ENCODE results near the gene GNB3.

GRCh38 chr12:6888360-6888759, 47.6 kb downstream of the GNB3 start:
- TF ChIP-seq MXI1 (IDR thresholded peaks at IDR 0.05; ENCODE audit: borderline replicate concordance, low read depth, low read length) = no peak
- TF ChIP-seq, protein P1, sequence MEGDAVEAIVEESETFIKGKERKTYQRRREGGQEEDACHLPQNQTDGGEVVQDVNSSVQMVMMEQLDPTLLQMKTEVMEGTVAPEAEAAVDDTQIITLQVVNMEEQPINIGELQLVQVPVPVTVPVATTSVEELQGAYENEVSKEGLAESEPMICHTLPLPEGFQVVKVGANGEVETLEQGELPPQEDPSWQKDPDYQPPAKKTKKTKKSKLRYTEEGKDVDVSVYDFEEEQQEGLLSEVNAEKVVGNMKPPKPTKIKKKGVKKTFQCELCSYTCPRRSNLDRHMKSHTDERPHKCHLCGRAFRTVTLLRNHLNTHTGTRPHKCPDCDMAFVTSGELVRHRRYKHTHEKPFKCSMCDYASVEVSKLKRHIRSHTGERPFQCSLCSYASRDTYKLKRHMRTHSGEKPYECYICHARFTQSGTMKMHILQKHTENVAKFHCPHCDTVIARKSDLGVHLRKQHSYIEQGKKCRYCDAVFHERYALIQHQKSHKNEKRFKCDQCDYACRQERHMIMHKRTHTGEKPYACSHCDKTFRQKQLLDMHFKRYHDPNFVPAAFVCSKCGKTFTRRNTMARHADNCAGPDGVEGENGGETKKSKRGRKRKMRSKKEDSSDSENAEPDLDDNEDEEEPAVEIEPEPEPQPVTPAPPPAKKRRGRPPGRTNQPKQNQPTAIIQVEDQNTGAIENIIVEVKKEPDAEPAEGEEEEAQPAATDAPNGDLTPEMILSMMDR (conservative IDR thresholded peaks at IDR 0.05; ENCODE audit: low read depth, low read length) = no peak
- TF ChIP-seq MAFK (IDR thresholded peaks at IDR 0.05; ENCODE audit: low read depth, low read length) = peak; percentile 80
- no peak for TF ChIP-seq CEBPB (IDR thresholded peaks at IDR 0.05; ENCODE audit: low read depth, low read length)
- no peak for TF ChIP-seq RAD21 (IDR thresholded peaks at IDR 0.05; ENCODE audit: low read length)
- TF ChIP-seq POLR2A (IDR thresholded peaks at IDR 0.05; ENCODE audit: low read depth, low read length) = no peak
- TF ChIP-seq CHD1 (IDR thresholded peaks at IDR 0.05; ENCODE audit: low read depth, low read length) = no peak
- TF ChIP-seq, protein P2, sequence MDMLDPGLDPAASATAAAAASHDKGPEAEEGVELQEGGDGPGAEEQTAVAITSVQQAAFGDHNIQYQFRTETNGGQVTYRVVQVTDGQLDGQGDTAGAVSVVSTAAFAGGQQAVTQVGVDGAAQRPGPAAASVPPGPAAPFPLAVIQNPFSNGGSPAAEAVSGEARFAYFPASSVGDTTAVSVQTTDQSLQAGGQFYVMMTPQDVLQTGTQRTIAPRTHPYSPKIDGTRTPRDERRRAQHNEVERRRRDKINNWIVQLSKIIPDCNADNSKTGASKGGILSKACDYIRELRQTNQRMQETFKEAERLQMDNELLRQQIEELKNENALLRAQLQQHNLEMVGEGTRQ (IDR thresholded peaks at IDR 0.05; ENCODE audit: low read depth, low read length) = no peak
- TF ChIP-seq SMC3 (IDR thresholded peaks at IDR 0.05; ENCODE audit: low read depth, low read length) = no peak
- no peak for TF ChIP-seq MAZ (IDR thresholded peaks at IDR 0.05; ENCODE audit: borderline replicate concordance, low read depth, low read length)
- TF ChIP-seq, protein P3, sequence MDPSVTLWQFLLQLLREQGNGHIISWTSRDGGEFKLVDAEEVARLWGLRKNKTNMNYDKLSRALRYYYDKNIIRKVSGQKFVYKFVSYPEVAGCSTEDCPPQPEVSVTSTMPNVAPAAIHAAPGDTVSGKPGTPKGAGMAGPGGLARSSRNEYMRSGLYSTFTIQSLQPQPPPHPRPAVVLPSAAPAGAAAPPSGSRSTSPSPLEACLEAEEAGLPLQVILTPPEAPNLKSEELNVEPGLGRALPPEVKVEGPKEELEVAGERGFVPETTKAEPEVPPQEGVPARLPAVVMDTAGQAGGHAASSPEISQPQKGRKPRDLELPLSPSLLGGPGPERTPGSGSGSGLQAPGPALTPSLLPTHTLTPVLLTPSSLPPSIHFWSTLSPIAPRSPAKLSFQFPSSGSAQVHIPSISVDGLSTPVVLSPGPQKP (IDR thresholded peaks at IDR 0.05; ENCODE audit: borderline replicate concordance, low read depth, low read length) = no peak
- no peak for TF ChIP-seq RFX5 (IDR thresholded peaks at IDR 0.05; ENCODE audit: low read depth, low read length)
- TF ChIP-seq FOS (IDR thresholded peaks at IDR 0.05; ENCODE audit: low read depth, low read length) = no peak
